NT2/D1 (cell line): ENCODE results near the gene LIME1.

Source experiments
- SUZ12 ChIP-seq: IDR thresholded peaks from 2 replicates; pipeline ENCODE4 v1.6.1; 2011; ENCODE audit not compliant: insufficient read length, insufficient read depth; ENCODE audit errors: extremely low read depth
- YY1 ChIP-seq: IDR thresholded peaks from 2 replicates; pipeline ENCODE4 v1.6.1; 2011; ENCODE audit not compliant: insufficient read length, insufficient read depth
- ZNF274 ChIP-seq: IDR thresholded peaks from 2 replicates; pipeline ENCODE4 v1.6.1; 2011; ENCODE audit warnings: mild to moderate bottlenecking, low read depth, low read length

GRCh38 chr20:63752411-63753101 is 16.1 kb downstream of the LIME1 start:
- TF ChIP-seq YY1 (no peak), ZNF274 (no peak), SUZ12 (no peak)
